Measurements from ENCODE around the gene PTPN6. TPM values are rescaled to one million over a fixed set of nuclear protein-coding genes. Genes with fewer than 3 reads are reported as not detected.

The PTPN6 gene
- total RNA-seq, 3 donors from 2014 or later = 37.4 to 61.7 (median 51.7) TPM

- DNase-seq (no peak), ATAC-seq (no peak)
- Histone ChIP-seq H3K4me1 (ENCODE audit: low read depth) (peaks cover 24% of the 10 kb centered on the region), H3K9me3 (no peaks in the 10 kb centered on the region), H3K36me3 (ENCODE audit: low read depth) (no peaks in the 10 kb centered on the region), H3K4me3 (no peak overlapping the region)
- TF ChIP-seq CTCF (IDR thresholded peaks at IDR 0.05) = no peak
- intact Hi-C loops (cut with DNase I, micrococcal nuclease) = no loop called here
Measured at GRCh38 chr12:6921539-6921938, 29.6 kb upstream of the PTPN6 start.

GRCh38 chr12:6921996-6922946, 28.9 kb upstream of the PTPN6 start:
- H3K9me3 ChIP-seq = no peaks in the 10 kb centered on the region
- DNase-seq = peak in 1 of 3 donors; percentile 32
- no peak for ATAC-seq
- TF ChIP-seq CTCF (IDR thresholded peaks at IDR 0.05) = no peak
- H3K4me3 ChIP-seq = no peak overlapping the region
- intact Hi-C loops (cut with DNase I, micrococcal nuclease) = no loop called here
- H3K36me3 ChIP-seq (ENCODE audit: low read depth) = no peaks in the 10 kb centered on the region
- peaks cover 31% of the 10 kb centered on the region for H3K4me1 ChIP-seq (ENCODE audit: low read depth)

- intact Hi-C loops (cut with DNase I, micrococcal nuclease) = no loop called here
- TF ChIP-seq CTCF (IDR thresholded peaks at IDR 0.05) = no peak
- Histone ChIP-seq H3K4me1 (ENCODE audit: low read depth) (peaks cover 31% of the 10 kb centered on the region), H3K36me3 (ENCODE audit: low read depth) (no peaks in the 10 kb centered on the region), H3K4me3 (no peak overlapping the region), H3K9me3 (no peaks in the 10 kb centered on the region)
- DNase-seq (peak in 1 of 3 donors; percentile 25), ATAC-seq (no peak)
Measured at GRCh38 chr12:6923003-6923732, 28.0 kb upstream of the PTPN6 start.

- no peak for TF ChIP-seq CTCF (IDR thresholded peaks at IDR 0.05)
- H3K36me3 ChIP-seq (ENCODE audit: low read depth) = no peaks in the 10 kb centered on the region
- ATAC-seq (no peak), DNase-seq (peak in 1 of 3 donors; percentile 22)
- H3K4me1 ChIP-seq (ENCODE audit: low read depth) = peaks cover 31% of the 10 kb centered on the region
- H3K4me3 ChIP-seq = no peak overlapping the region
- H3K9me3 ChIP-seq = no peaks in the 10 kb centered on the region
- intact Hi-C loops (cut with DNase I, micrococcal nuclease) = no loop called here
Measured at GRCh38 chr12:6923851-6924250, 27.3 kb upstream of the PTPN6 start.

GRCh38 chr12:6925239-6925539, 26.0 kb upstream of the PTPN6 start:
- Histone ChIP-seq H3K4me1 (ENCODE audit: low read depth) (peaks cover 35% of the 10 kb centered on the region), H3K4me3 (no peak overlapping the region)

More at GRCh38 chr12:6925239-6925539, 26.0 kb upstream of the PTPN6 start:
- Histone ChIP-seq H3K36me3 (ENCODE audit: low read depth) (no peaks in the 10 kb centered on the region), H3K9me3 (no peaks in the 10 kb centered on the region)
- no peak for TF ChIP-seq CTCF (IDR thresholded peaks at IDR 0.05)
- intact Hi-C loops (cut with DNase I, micrococcal nuclease) = no loop called here
- no peak for DNase-seq
- ATAC-seq = no peak

Data from mucosa of descending colon (tissue), 3 donors.